Activated naive CD4-positive, alpha-beta T cell treated with anti-CD3 and anti-CD28 coated beads, Interleukin-2, amount 50 U/mL, for 72 hours (primary cell): ENCODE results near the gene ADAM22. TPM values are rescaled to one million over a fixed set of nuclear protein-coding genes. Genes with fewer than 3 reads are reported as not detected.

Experiments
- ATAC-seq, 2 donors: fragments of 150-1000 bp; cut with Tn5 transposase; 2 replicates each; pipeline ENCODE4 v1.10.0; 2021; ENCODE audit warnings: mild to moderate bottlenecking in 2 of 2, moderate library complexity in 2 of 2
- DNase-seq, 2 donors: peaks; one replicate each; pipeline ENCODE4 v3.0.0; 2021 to 2022; ENCODE audit warnings: low spot score in 2 of 2
- H3K27ac Mint-ChIP-seq, 2 donors: one replicate each; pipeline ENCODE4 v1.8.0; 2022; ENCODE audit warnings: mild to moderate bottlenecking in 2 of 2, mixed read lengths in 2 of 2
- H3K36me3 Mint-ChIP-seq, 2 donors: one replicate each; pipeline ENCODE4 v1.8.0; 2022; ENCODE audit warnings: mixed read lengths in 2 of 2
- H3K9me3 Mint-ChIP-seq, 2 donors: one replicate each; pipeline ENCODE4 v1.8.0; 2022; ENCODE audit warnings: mixed read lengths in 2 of 2
- total RNA-seq, 2 donors: library from RNA; stranded (reverse); gene quantifications; one replicate each; pipeline ENCODE4 v1.2.3, GENCODE V29; 2022

Gene ADAM22
- total RNA-seq, 2 donors from 2014 or later = 0.27 to 1.3 TPM

- H3K36me3 Mint-ChIP-seq = peaks cover 0 to 6% of the 10 kb centered on the region in 2 donors
- H3K9me3 Mint-ChIP-seq = no peaks in the 10 kb centered on the region
- H3K27ac Mint-ChIP-seq = no peak overlapping the region
- no peak for DNase-seq
- ATAC-seq = no peak
These were observed 292.1 kb downstream of the ADAM22 start for GRCh38 chr7:88226201-88226600.

DNA sequence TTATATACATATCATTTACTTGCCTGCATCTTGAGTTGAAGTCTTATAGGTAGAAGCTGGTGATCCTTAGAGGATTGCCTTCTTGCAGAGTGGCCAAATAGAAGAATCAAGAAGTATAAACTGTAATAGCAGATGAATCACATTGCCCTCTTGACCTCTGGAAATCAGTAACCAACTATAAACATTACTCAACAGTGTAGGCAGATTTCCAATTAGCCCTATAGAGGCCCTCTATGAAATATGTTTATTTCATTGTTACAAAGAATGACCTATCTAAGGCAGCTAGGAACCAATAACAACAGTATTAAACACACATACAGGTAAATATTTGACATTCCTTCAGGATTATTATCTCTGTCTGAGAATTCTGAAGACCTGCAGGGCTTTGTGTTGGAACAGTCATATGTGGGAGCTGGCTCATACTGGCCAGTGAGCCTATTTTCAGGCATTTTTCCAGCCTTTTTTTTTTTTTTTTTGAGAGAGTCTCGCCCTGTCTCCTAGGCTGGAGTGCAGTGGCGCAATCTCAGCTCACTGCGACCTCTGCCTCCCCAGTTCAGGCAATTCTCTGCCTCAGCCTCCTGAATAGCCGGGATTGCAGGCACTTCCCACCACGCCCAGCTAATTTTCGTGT, 292.9 kb downstream of the ADAM22 start:
- no peak for DNase-seq
- H3K36me3 Mint-ChIP-seq = peaks cover 0 to 6% of the 10 kb centered on the region in 2 donors
- H3K9me3 Mint-ChIP-seq = no peaks in the 10 kb centered on the region
- no peak overlapping the region for H3K27ac Mint-ChIP-seq
- ATAC-seq = no peak

DNA sequence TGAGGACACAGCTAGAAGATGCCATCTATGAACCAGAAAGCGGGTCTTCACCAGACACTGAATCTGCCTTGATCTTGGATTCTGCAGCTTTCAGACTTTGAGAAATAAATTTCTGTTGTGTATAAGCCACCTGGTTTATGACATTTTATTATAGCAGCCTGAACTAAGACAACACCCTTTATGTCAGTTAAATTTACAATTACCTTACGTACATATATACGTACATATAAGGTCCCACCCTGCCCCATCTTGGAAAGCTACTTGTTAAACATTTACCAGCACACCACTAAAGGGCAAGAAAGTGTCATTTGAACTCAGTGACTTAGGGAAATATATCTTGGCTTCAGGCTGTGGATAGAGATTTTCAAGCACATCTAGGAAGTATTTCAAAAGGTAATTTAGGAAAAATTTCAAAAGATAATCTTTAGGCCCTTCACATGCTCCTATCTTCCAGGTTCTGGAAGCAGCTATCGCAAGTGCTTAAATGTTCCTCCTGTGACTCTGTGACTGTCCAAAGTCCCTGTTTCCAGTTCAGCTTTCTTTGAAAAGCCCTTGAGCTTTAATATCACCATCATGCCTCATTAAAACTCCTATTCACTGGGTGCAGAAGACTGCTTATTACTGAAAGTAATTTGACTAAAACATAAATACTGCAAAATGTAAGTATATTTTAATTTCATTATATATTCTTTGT, 295.4 kb downstream of the ADAM22 start:
- ATAC-seq (no peak), DNase-seq (no peak)
- no peak overlapping the region for H3K27ac Mint-ChIP-seq
- peaks cover 0 to 6% of the 10 kb centered on the region in 2 donors for H3K36me3 Mint-ChIP-seq
- H3K9me3 Mint-ChIP-seq = no peaks in the 10 kb centered on the region

DNA sequence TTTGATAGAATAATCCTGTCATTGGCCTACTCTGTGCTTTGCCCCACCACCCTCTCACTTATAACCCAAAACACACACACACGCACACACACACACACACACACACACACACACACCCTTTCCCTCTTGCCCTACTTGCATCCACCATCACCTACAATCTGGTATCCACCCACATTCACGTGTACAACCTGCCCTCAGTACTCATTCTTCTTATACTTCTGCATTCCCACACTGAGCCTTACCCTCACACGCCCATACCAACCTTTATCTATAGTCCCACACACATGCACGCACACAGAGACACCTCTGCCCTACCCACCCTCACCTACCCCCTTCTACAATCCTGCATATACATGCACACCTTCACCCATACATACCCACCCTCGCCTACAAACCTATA, 296.6 kb downstream of the ADAM22 start:
- H3K27ac Mint-ChIP-seq = no peak overlapping the region
- H3K9me3 Mint-ChIP-seq = no peaks in the 10 kb centered on the region
- peaks cover 0 to 6% of the 10 kb centered on the region in 2 donors for H3K36me3 Mint-ChIP-seq
- no peak for ATAC-seq
- no peak for DNase-seq

- Mint-ChIP-seq H3K9me3 (no peaks in the 10 kb centered on the region), H3K36me3 (peaks cover 0 to 1% of the 10 kb centered on the region in 2 donors), H3K27ac (no peak overlapping the region)
- ATAC-seq (no peak), DNase-seq (no peak)
These were observed 299.8 kb downstream of the ADAM22 start for GRCh38 chr7:88233828-88234227.

GRCh38 chr7:88239852-88240251, 305.8 kb downstream of the ADAM22 start:
- Mint-ChIP-seq H3K27ac (no peak overlapping the region), H3K9me3 (no peaks in the 10 kb centered on the region), H3K36me3 (no peaks in the 10 kb centered on the region)
- ATAC-seq (no peak), DNase-seq (no peak)

DNA sequence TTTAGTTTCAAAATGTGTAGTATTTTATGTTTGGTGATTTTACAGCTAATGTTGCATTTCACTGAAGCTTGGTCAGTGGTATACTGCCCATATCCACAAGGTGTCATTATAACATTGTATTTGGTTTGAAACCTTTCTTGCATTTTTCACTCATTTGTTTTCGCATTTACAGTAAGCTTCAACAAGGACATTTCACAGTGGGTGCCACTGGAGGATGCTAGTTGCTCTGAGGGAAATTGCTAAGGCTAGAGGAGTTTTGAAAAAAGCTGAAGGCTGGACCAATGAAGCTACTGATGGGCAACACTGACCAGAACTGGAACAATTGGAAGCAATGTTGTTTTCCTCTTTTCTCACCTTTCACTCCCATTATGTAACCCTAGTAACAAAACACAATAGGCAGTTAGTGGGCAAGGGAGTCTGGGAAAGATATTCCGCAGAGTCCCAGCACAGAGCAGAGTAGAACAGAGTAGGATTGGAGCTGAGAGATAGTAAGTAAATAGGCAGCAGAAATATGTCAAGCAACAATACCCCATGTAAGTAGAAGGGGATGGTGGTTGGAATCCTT, 309.4 kb downstream of the ADAM22 start:
- Mint-ChIP-seq H3K27ac (no peak overlapping the region), H3K36me3 (no peaks in the 10 kb centered on the region), H3K9me3 (no peaks in the 10 kb centered on the region)
- DNase-seq (no peak), ATAC-seq (peak in 1 of 2 donors; percentile 52)

GRCh38 chr7:88244258-88244657, 310.2 kb downstream of the ADAM22 start:
- ATAC-seq = no peak
- Mint-ChIP-seq H3K36me3 (no peaks in the 10 kb centered on the region), H3K9me3 (no peaks in the 10 kb centered on the region)

More at GRCh38 chr7:88244258-88244657, 310.2 kb downstream of the ADAM22 start:
- DNase-seq = no peak
- no peak overlapping the region for H3K27ac Mint-ChIP-seq

Other genes starting within 250 kb of the ADAM22 start
- gene SLC25A40, start 57.9 kb upstream of the ADAM22 start, total RNA-seq = 10 to 100 TPM; 41.5 to 51.1 TPM
- 10 to 100 TPM; 67.5 to 71.4 TPM for gene DBF4, start 57.8 kb upstream of the ADAM22 start, total RNA-seq